ENCODE measurements around the gene COPS9. TPM values are rescaled to one million over a fixed set of nuclear protein-coding genes. Genes with fewer than 3 reads are reported as not detected.

The COPS9 gene
- total RNA-seq, 4 donors from 2014 or later = 65.4 to 243 (median 149) TPM

DNA sequence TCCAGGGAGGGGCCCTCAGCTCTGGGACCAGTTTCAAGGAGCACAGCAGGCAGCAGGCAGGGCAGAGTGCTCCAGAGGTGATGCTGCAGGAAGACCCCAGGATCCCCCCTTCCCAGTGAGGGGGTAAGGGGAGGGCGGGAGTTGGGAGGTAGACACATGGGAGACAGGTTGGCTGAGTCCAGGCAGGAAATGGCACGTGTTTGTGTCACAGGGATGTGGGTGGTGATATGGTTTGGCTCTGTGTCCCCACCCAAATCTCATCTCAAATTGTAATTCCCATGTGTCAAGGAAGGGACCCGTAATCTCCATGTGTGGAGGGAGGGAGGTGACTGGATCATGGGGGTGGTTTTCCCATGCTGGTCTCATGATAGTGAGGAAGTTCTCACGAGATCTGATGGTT is 29.6 kb upstream of the COPS9 start:
- TF ChIP-seq, protein P1, sequence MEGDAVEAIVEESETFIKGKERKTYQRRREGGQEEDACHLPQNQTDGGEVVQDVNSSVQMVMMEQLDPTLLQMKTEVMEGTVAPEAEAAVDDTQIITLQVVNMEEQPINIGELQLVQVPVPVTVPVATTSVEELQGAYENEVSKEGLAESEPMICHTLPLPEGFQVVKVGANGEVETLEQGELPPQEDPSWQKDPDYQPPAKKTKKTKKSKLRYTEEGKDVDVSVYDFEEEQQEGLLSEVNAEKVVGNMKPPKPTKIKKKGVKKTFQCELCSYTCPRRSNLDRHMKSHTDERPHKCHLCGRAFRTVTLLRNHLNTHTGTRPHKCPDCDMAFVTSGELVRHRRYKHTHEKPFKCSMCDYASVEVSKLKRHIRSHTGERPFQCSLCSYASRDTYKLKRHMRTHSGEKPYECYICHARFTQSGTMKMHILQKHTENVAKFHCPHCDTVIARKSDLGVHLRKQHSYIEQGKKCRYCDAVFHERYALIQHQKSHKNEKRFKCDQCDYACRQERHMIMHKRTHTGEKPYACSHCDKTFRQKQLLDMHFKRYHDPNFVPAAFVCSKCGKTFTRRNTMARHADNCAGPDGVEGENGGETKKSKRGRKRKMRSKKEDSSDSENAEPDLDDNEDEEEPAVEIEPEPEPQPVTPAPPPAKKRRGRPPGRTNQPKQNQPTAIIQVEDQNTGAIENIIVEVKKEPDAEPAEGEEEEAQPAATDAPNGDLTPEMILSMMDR (IDR thresholded peaks at IDR 0.05; ENCODE audit: low read depth) = no peak

DNA sequence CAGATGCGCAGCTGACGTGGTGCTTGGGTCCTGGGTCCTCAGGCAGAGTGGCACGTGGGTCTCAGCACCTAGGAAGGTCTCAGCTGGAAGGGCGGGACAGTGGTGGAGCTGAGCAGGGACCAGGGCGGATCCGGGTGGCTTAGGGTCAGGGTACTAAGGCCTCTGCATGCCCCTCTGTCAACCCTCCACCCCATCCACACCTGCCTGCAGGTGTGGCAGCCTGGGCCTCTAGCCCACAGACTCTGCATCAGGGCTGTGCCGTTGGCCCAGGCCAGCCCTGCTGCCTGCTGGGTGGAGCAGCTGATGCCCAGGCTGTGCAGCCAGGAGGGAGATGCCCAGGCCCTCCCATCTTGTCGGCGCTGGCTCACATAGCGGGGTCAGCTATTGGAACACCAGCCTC is 28.9 kb upstream of the COPS9 start:
- TF ChIP-seq, protein P1 (IDR thresholded peaks at IDR 0.05; ENCODE audit: low read depth) = no peak

DNA sequence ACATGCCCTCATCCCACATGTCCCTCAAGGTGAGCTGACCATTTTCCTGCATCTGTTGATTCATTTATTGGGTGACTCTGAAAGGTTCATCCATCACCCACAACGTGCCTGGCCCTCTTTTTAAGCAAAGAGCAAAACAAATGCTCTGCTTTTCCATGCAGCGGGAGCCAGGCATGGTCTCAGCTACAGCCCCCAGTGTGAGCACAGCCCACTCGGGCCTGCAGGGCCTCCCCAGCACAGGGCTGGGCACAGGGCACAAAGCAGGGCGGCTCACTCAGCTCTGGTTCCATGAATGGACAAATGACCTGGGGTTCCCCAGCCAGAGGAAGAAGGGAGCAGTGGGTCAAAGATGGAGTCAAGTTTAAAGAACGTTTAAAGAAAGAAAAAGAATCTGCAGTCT is 28.5 kb upstream of the COPS9 start:
- TF ChIP-seq, protein P1 (IDR thresholded peaks at IDR 0.05; ENCODE audit: low read depth) = no peak

DNA sequence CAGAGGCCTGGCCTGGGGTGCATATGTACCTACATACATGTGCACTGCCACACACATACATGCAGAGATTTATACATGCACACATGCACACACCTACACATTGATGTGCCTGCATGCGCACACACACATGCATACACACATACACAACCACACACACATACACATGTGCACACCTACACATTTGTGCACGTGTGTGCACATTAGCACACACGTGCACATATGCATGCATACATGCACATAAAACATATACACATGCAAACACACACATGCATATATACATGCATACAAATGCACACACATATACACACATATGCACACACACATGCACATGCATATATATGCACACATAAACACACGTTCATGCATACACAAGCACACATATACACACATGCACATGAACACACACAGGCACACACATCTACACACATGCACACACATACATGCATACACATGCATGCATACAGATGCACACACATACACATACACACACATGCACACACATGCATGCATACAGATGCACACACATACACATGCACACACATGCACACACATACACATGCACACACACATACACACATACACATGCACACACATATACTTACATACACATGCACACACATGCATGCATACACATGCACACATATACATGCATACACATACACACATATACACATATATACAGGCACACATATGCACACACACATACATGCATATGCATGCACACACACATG is 27.9 kb upstream of the COPS9 start:
- TF ChIP-seq, protein P1 (IDR thresholded peaks at IDR 0.05; ENCODE audit: low read depth) = no peak

DNA sequence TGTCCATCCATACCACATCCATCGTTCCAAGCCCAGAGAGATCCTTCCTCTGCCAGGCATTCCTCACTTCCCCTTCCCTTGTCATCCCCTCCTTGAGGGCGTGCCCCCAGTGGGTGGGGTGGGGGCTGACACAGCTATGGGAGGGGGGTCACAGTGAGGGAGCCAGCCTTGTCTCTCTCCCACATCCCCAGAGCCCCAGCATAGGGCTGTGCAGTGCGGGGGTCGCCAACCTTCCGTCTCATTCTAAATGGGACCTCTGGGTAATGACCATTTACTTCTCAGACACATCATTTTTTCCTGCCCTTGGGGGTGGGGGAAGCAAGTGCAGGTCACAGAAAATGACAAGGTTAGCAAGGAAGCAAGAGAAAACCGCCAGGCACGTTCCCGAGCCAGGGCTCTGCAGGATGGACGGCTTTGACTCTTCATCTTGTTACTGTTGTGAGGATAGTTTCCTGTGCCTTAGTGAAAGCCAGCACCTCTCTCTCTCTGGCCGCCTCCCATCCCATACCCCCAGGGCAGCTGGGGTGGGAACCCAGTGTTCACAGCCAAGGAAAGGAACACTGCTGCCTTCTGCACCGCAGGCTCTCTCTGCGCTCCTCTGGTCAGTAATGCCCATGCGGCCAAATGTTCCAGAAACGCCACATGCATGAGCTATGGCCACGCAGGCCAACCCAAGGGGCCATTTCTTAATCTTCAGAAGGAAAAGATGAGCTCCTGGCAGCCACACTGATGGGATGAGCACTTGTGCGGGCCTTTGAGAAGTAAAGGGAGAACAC is 27.0 kb upstream of the COPS9 start:
- TF ChIP-seq, protein P1 (IDR thresholded peaks at IDR 0.05; ENCODE audit: low read depth) = no peak

DNA sequence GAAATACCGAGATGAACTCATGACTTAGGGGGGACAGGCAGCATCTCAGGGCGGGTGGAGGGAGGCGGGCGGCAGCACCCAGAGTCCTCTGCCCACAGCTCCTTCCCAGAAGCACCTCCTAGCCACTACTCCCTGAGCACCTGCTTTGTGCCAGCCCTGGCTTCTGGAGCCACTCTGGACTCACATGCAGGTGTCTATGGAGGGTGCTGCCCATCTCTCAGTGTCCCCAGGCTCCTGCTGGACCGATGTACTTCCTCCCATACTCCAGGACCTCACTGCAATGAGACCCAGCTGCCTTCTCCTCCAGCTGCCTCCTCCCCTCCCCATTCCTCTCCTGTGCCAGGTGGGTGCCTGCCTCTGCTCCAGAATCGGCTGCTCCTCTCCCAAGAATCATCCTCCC is 26.4 kb upstream of the COPS9 start:
- TF ChIP-seq, protein P1 (IDR thresholded peaks at IDR 0.05; ENCODE audit: low read depth) = no peak

DNA sequence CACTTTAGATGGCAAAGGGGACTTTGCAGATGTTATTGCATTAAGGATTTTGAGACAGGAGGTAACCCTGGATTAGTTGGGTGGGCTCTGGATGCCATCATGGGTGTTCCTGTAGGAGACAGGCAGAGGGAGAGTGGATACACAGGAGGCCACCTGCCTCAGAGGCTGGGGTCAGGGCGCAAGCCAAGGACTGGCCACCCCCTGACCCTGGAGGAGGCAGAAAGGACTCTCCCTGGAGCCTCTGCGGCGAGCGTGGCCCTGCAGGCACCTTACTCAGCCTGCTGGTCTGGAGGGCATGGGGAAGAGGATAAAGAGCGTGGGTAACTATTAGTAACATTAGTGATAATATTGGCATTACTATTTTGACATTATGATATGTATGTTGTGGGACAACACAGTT is 25.9 kb upstream of the COPS9 start:
- TF ChIP-seq, protein P1 (IDR thresholded peaks at IDR 0.05; ENCODE audit: low read depth) = no peak

All from subcutaneous adipose tissue (tissue), 4 donors.